ENCODE results near the gene DYNLT3. TPM values are rescaled to one million over a fixed set of nuclear protein-coding genes. Genes with fewer than 3 reads are reported as not detected.

DYNLT3 gene
- total and polyA plus RNA-seq, 8 donors, result 8.2 to 47.0 (median 19.4) TPM

- H3K27me3 ChIP-seq, result no peaks in the 10 kb centered on the region
- intact Hi-C loops (cut with DNase I; ENCODE audit: low total_unique reads), result loop anchor here (10.0 kb wide), 1 partner anchor 76 kb away; no protein-coding TSS in a partner anchor
- no peaks in the 10 kb centered on the region for H3K36me3 ChIP-seq
- 76 to 100% (median 98%) methylated on average over 1 of the region's 1 CpG for WGBS, 5 donors
- no peak overlapping the region for H3K27ac ChIP-seq
- no peak for DNase-seq
- H3K4me3 ChIP-seq, result no peak overlapping the region
- H3K9me3 ChIP-seq, result no peaks in the 10 kb centered on the region
- H3K4me1 ChIP-seq, result peaks cover 0 to 14% (median 9%) of the 10 kb centered on the region in 4 donors
- TF ChIP-seq POLR2A (IDR thresholded peaks at IDR 0.05) (no peak), EP300 (IDR thresholded peaks at IDR 0.05) (no peak), CTCF (IDR thresholded peaks at IDR 0.05) (no peak), POLR2AphosphoS5 (IDR thresholded peaks at IDR 0.05) (no peak)
These were observed 26.7 kb downstream of the DYNLT3 start for GRCh38 chrX:37820646-37821045.

- H3K27ac ChIP-seq, result no peak overlapping the region
- TF ChIP-seq EP300 (IDR thresholded peaks at IDR 0.05) (no peak), POLR2A (IDR thresholded peaks at IDR 0.05) (no peak)
- 57 to 90% (median 71%) methylated on average over 2 of the region's 2 CpGs for WGBS, 5 donors
- H3K4me3 ChIP-seq, result no peak overlapping the region
- H3K9me3 ChIP-seq, result no peaks in the 10 kb centered on the region
- intact Hi-C loops (cut with DNase I; ENCODE audit: low total_unique reads), result no loop called here
- no peaks in the 10 kb centered on the region for H3K4me1 ChIP-seq
- H3K36me3 ChIP-seq, result no peaks in the 10 kb centered on the region
- no peaks in the 10 kb centered on the region for H3K27me3 ChIP-seq
- peak in 1 of 2 donors; percentile 9 for DNase-seq
These were observed 29.3 kb downstream of the DYNLT3 start for GRCh38 chrX:37818031-37818430.

- no peaks in the 10 kb centered on the region for H3K36me3 ChIP-seq
- DNase-seq, result no peak
- no peak overlapping the region for H3K27ac ChIP-seq
- no peaks in the 10 kb centered on the region for H3K4me1 ChIP-seq
- intact Hi-C loops (cut with DNase I; ENCODE audit: low total_unique reads), result no loop called here
- WGBS, 5 donors, result 34 to 59% (median 40%) methylated on average over 3 of the region's 3 CpGs
- no peak overlapping the region for H3K4me3 ChIP-seq
- H3K9me3 ChIP-seq, result no peaks in the 10 kb centered on the region
- H3K27me3 ChIP-seq, result no peaks in the 10 kb centered on the region
- TF ChIP-seq EP300 (IDR thresholded peaks at IDR 0.05) (no peak), CTCF (IDR thresholded peaks at IDR 0.05) (no peak), POLR2AphosphoS5 (IDR thresholded peaks at IDR 0.05) (no peak), POLR2A (IDR thresholded peaks at IDR 0.05) (no peak)
These were observed 29.8 kb downstream of the DYNLT3 start for GRCh38 chrX:37817579-37817978.

- TF ChIP-seq EP300 (IDR thresholded peaks at IDR 0.05) (no peak), CTCF (IDR thresholded peaks at IDR 0.05) (no peak), POLR2A (IDR thresholded peaks at IDR 0.05) (no peak), POLR2AphosphoS5 (IDR thresholded peaks at IDR 0.05) (no peak)
- 81 to 97% (median 86%) methylated on average over 2 of the region's 2 CpGs for WGBS, 5 donors
- H3K27ac ChIP-seq, result no peak overlapping the region
- H3K4me3 ChIP-seq, result no peak overlapping the region
- no peak for DNase-seq
- intact Hi-C loops (cut with DNase I; ENCODE audit: low total_unique reads), result no loop called here
- H3K9me3 ChIP-seq, result no peaks in the 10 kb centered on the region
- no peaks in the 10 kb centered on the region for H3K27me3 ChIP-seq
- no peaks in the 10 kb centered on the region for H3K4me1 ChIP-seq
- H3K36me3 ChIP-seq, result no peaks in the 10 kb centered on the region
These were observed 30.2 kb downstream of the DYNLT3 start for GRCh38 chrX:37817176-37817575.

GRCh38 chrX:37816766-37817165 lies 30.6 kb downstream of the DYNLT3 start:
- H3K27ac ChIP-seq, result no peak overlapping the region
- WGBS, 5 donors, result 71 to 96% (median 86%) methylated on average over 4 of the region's 4 CpGs
- H3K27me3 ChIP-seq, result no peaks in the 10 kb centered on the region
- TF ChIP-seq CTCF (IDR thresholded peaks at IDR 0.05) (no peak), POLR2A (IDR thresholded peaks at IDR 0.05) (no peak), POLR2AphosphoS5 (IDR thresholded peaks at IDR 0.05) (no peak), EP300 (IDR thresholded peaks at IDR 0.05) (no peak)
- H3K4me3 ChIP-seq, result no peak overlapping the region
- intact Hi-C loops (cut with DNase I; ENCODE audit: low total_unique reads), result no loop called here
- H3K9me3 ChIP-seq, result no peaks in the 10 kb centered on the region
- no peaks in the 10 kb centered on the region for H3K4me1 ChIP-seq
- DNase-seq, result no peak
- no peaks in the 10 kb centered on the region for H3K36me3 ChIP-seq
